GM19372 (cell line): ENCODE results near the gene PTPRA.
A peak's percentile ranks its signal among the peaks of the same experiment; 100 is the strongest.

Experiments used
- ATAC-seq: cut with Tn5 transposase; IDR thresholded peaks from one replicate; pipeline ENCODE4 v1.9.1; 2021; ENCODE audit warnings: mild to moderate bottlenecking, low read depth, moderate library complexity; ENCODE audit not compliant: unreplicated experiment

Gene PTPRA

GRCh38 chr20:2920473-2920872, 47.2 kb downstream of the PTPRA start:
- no peak for ATAC-seq

GRCh38 chr20:2921506-2921905, 48.2 kb downstream of the PTPRA start:
- ATAC-seq, result no peak

- ATAC-seq, result no peak
These were observed 49.7 kb downstream of the PTPRA start for GRCh38 chr20:2922957-2923356.

- no peak for ATAC-seq
These were observed 57.3 kb downstream of the PTPRA start for GRCh38 chr20:2930538-2930937.

- no peak for ATAC-seq
These were observed 59.2 kb downstream of the PTPRA start for GRCh38 chr20:2932498-2932897.

- no peak for ATAC-seq
These were observed 64.6 kb downstream of the PTPRA start for GRCh38 chr20:2937902-2938301.

GRCh38 chr20:2942439-2942838, 69.2 kb downstream of the PTPRA start:
- no peak for ATAC-seq

- no peak for ATAC-seq
These were observed 74.0 kb downstream of the PTPRA start for GRCh38 chr20:2946988-2947961.

- ATAC-seq, result no peak
These were observed 75.7 kb downstream of the PTPRA start for GRCh38 chr20:2948968-2949367.

- ATAC-seq, result no peak
These were observed 79.5 kb downstream of the PTPRA start for GRCh38 chr20:2952766-2953165.

GRCh38 chr20:2955257-2955970, 82.1 kb downstream of the PTPRA start:
- no peak for ATAC-seq

- ATAC-seq, result no peak
These were observed 83.2 kb downstream of the PTPRA start for GRCh38 chr20:2956480-2956879.

GRCh38 chr20:2967841-2968240, 94.6 kb downstream of the PTPRA start:
- no peak for ATAC-seq

- ATAC-seq, result no peak
These were observed 98.8 kb downstream of the PTPRA start for GRCh38 chr20:2972126-2972525.

- ATAC-seq, result no peak
These were observed 100.3 kb downstream of the PTPRA start for GRCh38 chr20:2973574-2973973.

- no peak for ATAC-seq
These were observed 105.2 kb downstream of the PTPRA start for GRCh38 chr20:2978519-2978918.

GRCh38 chr20:2981646-2982045, 108.4 kb downstream of the PTPRA start:
- ATAC-seq, result no peak

- ATAC-seq, result no peak
These were observed 110.2 kb downstream of the PTPRA start for GRCh38 chr20:2983508-2983907.

- peak; percentile 66 for ATAC-seq
These were observed 110.8 kb downstream of the PTPRA start for GRCh38 chr20:2984028-2984501.

- no peak for ATAC-seq
These were observed 111.8 kb downstream of the PTPRA start for GRCh38 chr20:2984956-2985661.

GRCh38 chr20:2986466-2986865, 113.2 kb downstream of the PTPRA start:
- no peak for ATAC-seq
